T-helper 1 cell treated with Interleukin-12 subunit alpha and Interleukin-12 subunit beta and Interleukin-4 antibody, amounts not matched to agents 30 ng/mL and 1 ng/mL, for 36 hours (primary cell): Measurements from ENCODE around the gene TRAK1. TPM values are rescaled to one million over a fixed set of nuclear protein-coding genes. Genes with fewer than 3 reads are reported as not detected.

Source experiments
- intact Hi-C: fragments of 100-400 bp; cut with micrococcal nuclease; formaldehyde crosslinking; loops from one replicate; pipeline ENCODE4 v1.15.1; 2024
- total RNA-seq: library from RNA; stranded (reverse); gene quantifications from 2 replicates; pipeline ENCODE4 v1.2.3, GENCODE V29; 2022

The TRAK1 gene
- total RNA-seq, 1 donor from 2014 or later: 22.2 TPM

GRCh38 chr3:42229266-42229941 is 138.2 kb downstream of the TRAK1 start:
- intact Hi-C loops: no loop called here

GRCh38 chr3:42229942-42230688 is 139.0 kb downstream of the TRAK1 start:
- intact Hi-C loops: loop anchor here (1.0 kb wide), 1 partner anchor 214 kb away; no protein-coding TSS in a partner anchor

- intact Hi-C loops: loop anchor here (1.0 kb wide), 1 partner anchor 213 kb away; no protein-coding TSS in a partner anchor
Measured at GRCh38 chr3:42230860-42231259, 139.7 kb downstream of the TRAK1 start.

- intact Hi-C loops: no loop called here
Measured at GRCh38 chr3:42235532-42235931, 144.4 kb downstream of the TRAK1 start.

GRCh38 chr3:42236611-42237010 is 145.5 kb downstream of the TRAK1 start:
- intact Hi-C loops: no loop called here

GRCh38 chr3:42246091-42246490 is 154.9 kb downstream of the TRAK1 start:
- intact Hi-C loops: no loop called here

- intact Hi-C loops: loop anchor here (1.0 kb wide), 4 partner anchors 196 to 497 kb away; no protein-coding TSS in a partner anchor
Measured at GRCh38 chr3:42247576-42248027, 156.4 kb downstream of the TRAK1 start.

GRCh38 chr3:42250761-42251160 is 159.6 kb downstream of the TRAK1 start:
- intact Hi-C loops: no loop called here

- intact Hi-C loops: no loop called here
Measured at GRCh38 chr3:42254566-42254965, 163.4 kb downstream of the TRAK1 start.

- intact Hi-C loops: no loop called here
Measured at GRCh38 chr3:42256135-42256819, 165.1 kb downstream of the TRAK1 start.

GRCh38 chr3:42257007-42257406 is 165.8 kb downstream of the TRAK1 start:
- intact Hi-C loops: no loop called here

GRCh38 chr3:42262525-42262924 is 171.4 kb downstream of the TRAK1 start:
- intact Hi-C loops: no loop called here

GRCh38 chr3:42263354-42264346 is 172.5 kb downstream of the TRAK1 start:
- intact Hi-C loops: no loop called here

GRCh38 chr3:42264399-42265058 is 173.4 kb downstream of the TRAK1 start:
- intact Hi-C loops: no loop called here

- intact Hi-C loops: no loop called here
Measured at GRCh38 chr3:42265059-42265991, 174.2 kb downstream of the TRAK1 start.

GRCh38 chr3:42266085-42266484 is 174.9 kb downstream of the TRAK1 start, which contains the start of gene CCK:
TSS of gene CCK (minus strand) at chr3:42266185. CDS start at chr3:42263630, 2,555 bp downstream.
- intact Hi-C loops: no loop called here

- intact Hi-C loops: no loop called here
Measured at GRCh38 chr3:42267878-42268277, 176.7 kb downstream of the TRAK1 start.

- intact Hi-C loops: no loop called here
Measured at GRCh38 chr3:42269647-42270046, 178.5 kb downstream of the TRAK1 start.

- intact Hi-C loops: no loop called here
Measured at GRCh38 chr3:42270561-42270960, 179.4 kb downstream of the TRAK1 start.
